MM.1S (cell line): Measurements from ENCODE around the gene ROCK2.

Experiments
- CTCF ChIP-seq: fragments of 300-600 bp; sonication (generic); IDR thresholded peaks from 2 replicates; pipeline ENCODE4 v1.5.1; 2016; ENCODE audit warnings: antibody characterized with exemption, low read length, mixed read lengths
- EZH2 ChIP-seq: fragments of 300-600 bp; sonication (generic); optimal IDR thresholded peaks from 2 replicates; pipeline ENCODE3; 2017; ENCODE audit warnings: low read depth, mild to moderate bottlenecking, antibody characterized with exemption, low read length, mixed read lengths

- TF ChIP-seq CTCF (no peak), EZH2 (no peak)
These were observed 38.5 kb downstream of the ROCK2 start for GRCh38 chr2:11305958-11306357.
